SK-N-SH (cell line): ENCODE data around the gene CD300A. TPM values are rescaled to one million over a fixed set of nuclear protein-coding genes. Genes with fewer than 3 reads are reported as not detected.

ENCODE experiments used
- CTCF ChIA-PET: fragments of 300-600, 350-600 bp; formaldehyde crosslinking; extraction: SDS; loops from one replicate; lab custom pipeline; 2021; lab: Yijun Ruan, JAX
- POLR2A ChIA-PET: fragments of 350-600 bp; sonication (Branson Sonifier 250); formaldehyde crosslinking; extraction: SDS; loops from one replicate; lab custom pipeline; 2020; ENCODE audit warnings: antibody characterized with exemption, inconsistent platforms; lab: Yijun Ruan, JAX
- DNase-seq: peaks from one replicate; pipeline ENCODE4 v3.0.0; 2012
- H2AFZ ChIP-seq: fragments of 200-600 bp; sonication (generic); 2 replicates; pipeline ENCODE4 v1.8.1; 2016; ENCODE audit warnings: antibody characterized with exemption, mild to moderate bottlenecking, low read depth
- H3F3A ChIP-seq: fragments of 200-600 bp; sonication (generic); replicated peaks from 2 replicates; pipeline ENCODE3; 2016; ENCODE audit warnings: antibody characterized with exemption, mild to moderate bottlenecking; ENCODE audit not compliant: insufficient read depth
- H3K27ac ChIP-seq, 2 experiments: fragments of 200-500 bp in 1 of 2; fragments of 200-600 bp in 1 of 2; sonication (Bioruptor generic) in 1 of 2; sonication (generic), shearing (Covaris generic) in 1 of 2; 2 replicates each; pipeline versions ENCODE4 v1.5.1 to v1.6.1; 2014 to 2016; ENCODE audit warnings: low read depth in 2 of 2, inconsistent platforms in 1 of 2, low read length in 1 of 2, mild to moderate bottlenecking in 1 of 2, mixed read lengths in 1 of 2
- H3K27me3 ChIP-seq: fragments of 200-600 bp; sonication (generic), shearing (Covaris generic); 2 replicates; pipeline ENCODE4 v1.6.1; 2016; ENCODE audit warnings: mixed run types; ENCODE audit not compliant: insufficient read depth
- H3K36me3 ChIP-seq, 2 experiments: fragments of 200-500 bp in 1 of 2; fragments of 200-600 bp in 1 of 2; sonication (Bioruptor generic) in 1 of 2; sonication (generic) in 1 of 2; replicated peaks in 1 of 2; 2 replicates each; pipeline versions ENCODE3 to v1.5.1; 2014 to 2016; ENCODE audit warnings: low read length in 1 of 2, mild to moderate bottlenecking in 1 of 2; ENCODE audit not compliant: insufficient read depth in 2 of 2, control insufficient read depth in 1 of 2
- H3K4me1 ChIP-seq, 2 experiments: fragments of 200-500 bp in 1 of 2; fragments of 200-600 bp in 1 of 2; sonication (Bioruptor generic) in 1 of 2; sonication (generic), shearing (Covaris generic) in 1 of 2; 2 replicates each; pipeline versions ENCODE4 v1.5.1 to v1.6.1; 2014 to 2016; ENCODE audit warnings: low read depth in 1 of 2, low read length in 1 of 2, mixed run types in 1 of 2; ENCODE audit not compliant: insufficient read depth in 2 of 2, control insufficient read depth in 1 of 2
- H3K4me2 ChIP-seq: fragments of 200-600 bp; sonication (generic), shearing (Covaris generic); 2 replicates; pipeline ENCODE4 v1.6.1; 2017; ENCODE audit warnings: mixed run types
- H3K4me3 ChIP-seq, 2 experiments: fragments of 200-500 bp in 1 of 2; fragments of 200-600 bp in 1 of 2; sonication (Bioruptor generic) in 1 of 2; sonication (generic), shearing (Covaris generic) in 1 of 2; 2 replicates each; pipeline versions ENCODE4 v1.5.1 to v1.8.1; 2014 to 2016; ENCODE audit warnings: low read depth in 2 of 2, inconsistent platforms in 1 of 2, low read length in 1 of 2, mild to moderate bottlenecking in 1 of 2, mixed read lengths in 1 of 2, moderate library complexity in 1 of 2
- H3K79me2 ChIP-seq: fragments of 200-600 bp; sonication (generic); 2 replicates; pipeline ENCODE4 v1.8.1; 2017; ENCODE audit warnings: mild to moderate bottlenecking; ENCODE audit not compliant: insufficient read depth
- H3K9ac ChIP-seq: fragments of 200-600 bp; sonication (generic); 2 replicates; pipeline ENCODE4 v1.6.1; 2017; ENCODE audit warnings: mixed run types
- H3K9me2 ChIP-seq: fragments of 200-600 bp; sonication (generic); 2 replicates; pipeline ENCODE4 v1.6.1; 2017; ENCODE audit warnings: mixed run types
- H3K9me3 ChIP-seq: fragments of 200-600 bp; sonication (generic); 2 replicates; pipeline ENCODE4 v1.6.1; 2017; ENCODE audit warnings: mixed run types, mild to moderate bottlenecking, moderate library complexity
- H4K20me1 ChIP-seq: fragments of 200-600 bp; sonication (generic); 2 replicates; pipeline ENCODE4 v1.6.1; 2017; ENCODE audit warnings: mild to moderate bottlenecking, mixed run types; ENCODE audit not compliant: insufficient read depth
- EP300 ChIP-seq, 2 experiments: IDR thresholded peaks; 2 replicates each; pipeline versions ENCODE4 v1.4.0 to v1.6.1; 2012; ENCODE audit warnings: borderline replicate concordance in 1 of 2, low read depth in 1 of 2, low read length in 1 of 2
- EZH2phosphoT487 ChIP-seq: fragments of 200-600 bp; sonication (generic); IDR thresholded peaks from 2 replicates; pipeline ENCODE4 v1.6.1; 2017; ENCODE audit warnings: low read depth, mixed run types, mild to moderate bottlenecking, antibody characterized with exemption, moderate library complexity, borderline replicate concordance
- FOSL2 ChIP-seq: IDR thresholded peaks from 2 replicates; pipeline ENCODE4 v1.4.0; 2012; ENCODE audit warnings: low read depth, mild to moderate bottlenecking, moderate library complexity, borderline replicate concordance
- GATA2 ChIP-seq: sonication (generic); formaldehyde crosslinking; IDR thresholded peaks from 2 replicates; pipeline ENCODE4 v1.5.0; 2020; ENCODE audit warnings: mild to moderate bottlenecking, missing genetic modification reagents
- MEF2A ChIP-seq: IDR thresholded peaks from 2 replicates; pipeline ENCODE4 v1.4.0; 2012; ENCODE audit warnings: low read depth, borderline replicate concordance
- MXI1 ChIP-seq: IDR thresholded peaks from 2 replicates; pipeline ENCODE4 v1.6.1; 2012; ENCODE audit warnings: mild to moderate bottlenecking, low read depth, low read length, improper control_type of control experiment
- NFIC ChIP-seq: IDR thresholded peaks from 2 replicates; pipeline ENCODE4 v1.4.0; 2012; ENCODE audit warnings: borderline replicate concordance
- NRF1 ChIP-seq: IDR thresholded peaks from 2 replicates; pipeline ENCODE4 v1.6.1; 2012; ENCODE audit warnings: low read depth, mild to moderate bottlenecking, low read length
- POLR2AphosphoS5 ChIP-seq: IDR thresholded peaks from 2 replicates; pipeline ENCODE4 v1.6.1; 2012; ENCODE audit warnings: low read depth, low read length
- RAD21 ChIP-seq: IDR thresholded peaks from 2 replicates; pipeline ENCODE4 v1.6.1; 2012; ENCODE audit warnings: mild to moderate bottlenecking, low read length
- SMC3 ChIP-seq: IDR thresholded peaks from 2 replicates; pipeline ENCODE4 v1.6.1; 2012; ENCODE audit warnings: low read depth, low read length, improper control_type of control experiment
- TCF12 ChIP-seq: IDR thresholded peaks from 2 replicates; pipeline ENCODE4 v1.4.0; 2012
- YY1 ChIP-seq: IDR thresholded peaks from 2 replicates; pipeline ENCODE4 v1.4.0; 2012; ENCODE audit warnings: low read depth, mild to moderate bottlenecking
- WGBS: methylation state at CpG from one replicate; pipeline ENCODE4 v1.1.6; 2017; ENCODE audit warnings: low lambda C conversion rate; 5-methylcytosine and 5-hydroxymethylcytosine counted together
- polyA plus RNA-seq, 3 experiments: library from polyadenylated mRNA; depleted of rRNA; stranded (reverse); fragments of >200 nt; gene quantifications; 2 replicates each; pipeline ENCODE4 v1.2.3, GENCODE V29; 2012
- TF ChIP-seq, protein P1 (sequence below): IDR thresholded peaks from 2 replicates; pipeline ENCODE4 v1.6.1; 2012; ENCODE audit warnings: mild to moderate bottlenecking, low read depth, low read length, moderate library complexity
- TF ChIP-seq, protein P2 (sequence below): fragments of 150-350 bp; IDR thresholded peaks from 2 replicates; pipeline ENCODE4 v1.6.1; 2017; ENCODE audit warnings: antibody characterized with exemption, low read length, low read depth, borderline replicate concordance
- TF ChIP-seq, protein P3 (sequence below): fragments of 200-600 bp; sonication (generic); IDR thresholded peaks from 2 replicates; pipeline ENCODE4 v1.6.1; 2017; ENCODE audit warnings: antibody characterized with exemption, mild to moderate bottlenecking, moderate library complexity
- TF ChIP-seq, protein P4 (sequence below): IDR thresholded peaks from 2 replicates; pipeline ENCODE4 v1.4.0; 2012; ENCODE audit warnings: low read depth, borderline replicate concordance
- TF ChIP-seq, protein P5 (sequence below): IDR thresholded peaks from 2 replicates; pipeline ENCODE4 v1.4.0; 2012; ENCODE audit warnings: low read depth
- TF ChIP-seq, protein P6 (sequence below): IDR thresholded peaks from 2 replicates; pipeline ENCODE4 v1.4.0; 2012; ENCODE audit warnings: low read depth, borderline replicate concordance
- TF ChIP-seq, protein P7 (sequence below): IDR thresholded peaks from 2 replicates; pipeline ENCODE4; 2012

Gene CD300A
- polyA plus RNA-seq, 1 of the 3 experiments (the other 2 are of a cell fraction) = not detected

DNA sequence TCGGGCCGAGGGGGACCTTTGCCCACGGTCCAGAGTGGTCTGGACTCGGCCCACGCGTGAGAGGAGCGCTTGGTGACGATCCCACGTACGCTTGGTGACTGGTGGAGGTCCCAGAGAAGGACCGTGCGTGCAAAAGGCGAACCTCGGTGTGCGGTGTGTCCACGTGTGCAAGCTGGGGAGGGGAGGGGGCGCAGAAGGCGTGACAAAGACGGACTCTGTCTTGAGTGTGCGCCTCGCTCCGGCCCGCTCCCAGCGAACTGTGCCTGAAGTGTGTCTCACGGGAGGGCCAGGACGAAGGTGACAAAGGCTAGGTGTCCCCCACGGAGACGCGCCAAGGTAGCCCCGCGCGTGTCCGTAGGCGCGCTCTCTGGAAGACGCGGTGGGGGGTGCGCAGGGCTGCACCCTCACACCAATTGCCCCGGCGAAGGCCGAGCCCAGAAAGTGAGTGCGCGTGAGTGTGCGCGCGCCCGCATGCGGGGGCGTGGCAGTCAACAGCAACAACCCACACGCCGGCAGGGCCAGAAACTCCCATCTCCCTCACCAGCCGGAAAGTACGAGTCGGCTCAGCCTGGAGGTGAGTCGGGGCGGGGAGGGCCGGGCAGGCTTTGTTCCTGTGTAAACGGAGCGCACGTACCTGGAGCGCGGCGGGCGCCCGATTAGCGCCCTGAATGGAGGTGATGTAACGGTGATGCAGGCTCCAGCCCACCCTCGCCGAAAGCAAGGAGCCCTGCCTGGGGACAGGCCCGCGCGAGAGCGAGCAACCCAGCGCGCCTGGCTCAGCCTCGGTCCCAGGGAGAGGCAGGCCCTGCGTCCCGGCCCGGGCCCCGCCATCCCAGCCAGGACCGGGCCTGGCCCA is 34.6 kb upstream of the CD300A start, which contains the start of gene GPRC5C:
Gene GPRC5C, plus strand, starts transcription at position 521 of the 856 bp plus-strand sequence. CDS start 7,689 bp downstream, outside the sequence.
- WGBS = 13% methylated on average over 24 of the region's 81 CpGs
- Histone ChIP-seq H3K27ac (no peak within 1 kb of the TSS), H2AFZ (no peak within 1 kb of the TSS), H3K9me2 (no peaks in the 10 kb centered on the region), H4K20me1 (no peaks in the 10 kb centered on the region), H3K9ac (no peak within 1 kb of the TSS), H3K4me3 (peak within 1 kb of the TSS in 1 of 2 experiments; percentile 39; a peak in 1 of 4 replicates), H3K4me2 (no peak within 1 kb of the TSS), H3K27me3 (no peaks in the 10 kb centered on the region), H3K9me3 (peaks cover under 1% of the 10 kb centered on the region; the same call in 1 of the 2 replicates), H3F3A (no peaks in the 10 kb centered on the region), H3K36me3 (no peaks in the 10 kb centered on the region), H3K4me1 (peaks cover 0 to 11% of the 10 kb centered on the region in 2 experiments; a peak in 1 of 4 replicates), H3K79me2 (no peaks in the 10 kb centered on the region)
- peak; percentile 84 for DNase-seq
- no peak for TF ChIP-seq EP300 (IDR thresholded peaks at IDR 0.05; ENCODE audit: borderline replicate concordance in 1 of 2, low read depth in 1 of 2, low read length in 1 of 2)
- no peak for TF ChIP-seq EZH2phosphoT487
- no peak for TF ChIP-seq YY1
- no peak for TF ChIP-seq GATA2
- TF ChIP-seq, protein P1, sequence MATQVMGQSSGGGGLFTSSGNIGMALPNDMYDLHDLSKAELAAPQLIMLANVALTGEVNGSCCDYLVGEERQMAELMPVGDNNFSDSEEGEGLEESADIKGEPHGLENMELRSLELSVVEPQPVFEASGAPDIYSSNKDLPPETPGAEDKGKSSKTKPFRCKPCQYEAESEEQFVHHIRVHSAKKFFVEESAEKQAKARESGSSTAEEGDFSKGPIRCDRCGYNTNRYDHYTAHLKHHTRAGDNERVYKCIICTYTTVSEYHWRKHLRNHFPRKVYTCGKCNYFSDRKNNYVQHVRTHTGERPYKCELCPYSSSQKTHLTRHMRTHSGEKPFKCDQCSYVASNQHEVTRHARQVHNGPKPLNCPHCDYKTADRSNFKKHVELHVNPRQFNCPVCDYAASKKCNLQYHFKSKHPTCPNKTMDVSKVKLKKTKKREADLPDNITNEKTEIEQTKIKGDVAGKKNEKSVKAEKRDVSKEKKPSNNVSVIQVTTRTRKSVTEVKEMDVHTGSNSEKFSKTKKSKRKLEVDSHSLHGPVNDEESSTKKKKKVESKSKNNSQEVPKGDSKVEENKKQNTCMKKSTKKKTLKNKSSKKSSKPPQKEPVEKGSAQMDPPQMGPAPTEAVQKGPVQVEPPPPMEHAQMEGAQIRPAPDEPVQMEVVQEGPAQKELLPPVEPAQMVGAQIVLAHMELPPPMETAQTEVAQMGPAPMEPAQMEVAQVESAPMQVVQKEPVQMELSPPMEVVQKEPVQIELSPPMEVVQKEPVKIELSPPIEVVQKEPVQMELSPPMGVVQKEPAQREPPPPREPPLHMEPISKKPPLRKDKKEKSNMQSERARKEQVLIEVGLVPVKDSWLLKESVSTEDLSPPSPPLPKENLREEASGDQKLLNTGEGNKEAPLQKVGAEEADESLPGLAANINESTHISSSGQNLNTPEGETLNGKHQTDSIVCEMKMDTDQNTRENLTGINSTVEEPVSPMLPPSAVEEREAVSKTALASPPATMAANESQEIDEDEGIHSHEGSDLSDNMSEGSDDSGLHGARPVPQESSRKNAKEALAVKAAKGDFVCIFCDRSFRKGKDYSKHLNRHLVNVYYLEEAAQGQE = no peak
- TF ChIP-seq, protein P2, sequence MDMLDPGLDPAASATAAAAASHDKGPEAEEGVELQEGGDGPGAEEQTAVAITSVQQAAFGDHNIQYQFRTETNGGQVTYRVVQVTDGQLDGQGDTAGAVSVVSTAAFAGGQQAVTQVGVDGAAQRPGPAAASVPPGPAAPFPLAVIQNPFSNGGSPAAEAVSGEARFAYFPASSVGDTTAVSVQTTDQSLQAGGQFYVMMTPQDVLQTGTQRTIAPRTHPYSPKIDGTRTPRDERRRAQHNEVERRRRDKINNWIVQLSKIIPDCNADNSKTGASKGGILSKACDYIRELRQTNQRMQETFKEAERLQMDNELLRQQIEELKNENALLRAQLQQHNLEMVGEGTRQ = no peak
- TF ChIP-seq, protein P3, sequence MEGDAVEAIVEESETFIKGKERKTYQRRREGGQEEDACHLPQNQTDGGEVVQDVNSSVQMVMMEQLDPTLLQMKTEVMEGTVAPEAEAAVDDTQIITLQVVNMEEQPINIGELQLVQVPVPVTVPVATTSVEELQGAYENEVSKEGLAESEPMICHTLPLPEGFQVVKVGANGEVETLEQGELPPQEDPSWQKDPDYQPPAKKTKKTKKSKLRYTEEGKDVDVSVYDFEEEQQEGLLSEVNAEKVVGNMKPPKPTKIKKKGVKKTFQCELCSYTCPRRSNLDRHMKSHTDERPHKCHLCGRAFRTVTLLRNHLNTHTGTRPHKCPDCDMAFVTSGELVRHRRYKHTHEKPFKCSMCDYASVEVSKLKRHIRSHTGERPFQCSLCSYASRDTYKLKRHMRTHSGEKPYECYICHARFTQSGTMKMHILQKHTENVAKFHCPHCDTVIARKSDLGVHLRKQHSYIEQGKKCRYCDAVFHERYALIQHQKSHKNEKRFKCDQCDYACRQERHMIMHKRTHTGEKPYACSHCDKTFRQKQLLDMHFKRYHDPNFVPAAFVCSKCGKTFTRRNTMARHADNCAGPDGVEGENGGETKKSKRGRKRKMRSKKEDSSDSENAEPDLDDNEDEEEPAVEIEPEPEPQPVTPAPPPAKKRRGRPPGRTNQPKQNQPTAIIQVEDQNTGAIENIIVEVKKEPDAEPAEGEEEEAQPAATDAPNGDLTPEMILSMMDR = no peak
- no peak for TF ChIP-seq MXI1
- TF ChIP-seq NRF1 = no peak
- TF ChIP-seq SMC3 = no peak
- TF ChIP-seq MEF2A = no peak
- TF ChIP-seq TCF12 = no peak
- TF ChIP-seq, protein P4, sequence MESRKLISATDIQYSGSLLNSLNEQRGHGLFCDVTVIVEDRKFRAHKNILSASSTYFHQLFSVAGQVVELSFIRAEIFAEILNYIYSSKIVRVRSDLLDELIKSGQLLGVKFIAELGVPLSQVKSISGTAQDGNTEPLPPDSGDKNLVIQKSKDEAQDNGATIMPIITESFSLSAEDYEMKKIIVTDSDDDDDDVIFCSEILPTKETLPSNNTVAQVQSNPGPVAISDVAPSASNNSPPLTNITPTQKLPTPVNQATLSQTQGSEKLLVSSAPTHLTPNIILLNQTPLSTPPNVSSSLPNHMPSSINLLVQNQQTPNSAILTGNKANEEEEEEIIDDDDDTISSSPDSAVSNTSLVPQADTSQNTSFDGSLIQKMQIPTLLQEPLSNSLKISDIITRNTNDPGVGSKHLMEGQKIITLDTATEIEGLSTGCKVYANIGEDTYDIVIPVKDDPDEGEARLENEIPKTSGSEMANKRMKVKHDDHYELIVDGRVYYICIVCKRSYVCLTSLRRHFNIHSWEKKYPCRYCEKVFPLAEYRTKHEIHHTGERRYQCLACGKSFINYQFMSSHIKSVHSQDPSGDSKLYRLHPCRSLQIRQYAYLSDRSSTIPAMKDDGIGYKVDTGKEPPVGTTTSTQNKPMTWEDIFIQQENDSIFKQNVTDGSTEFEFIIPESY = no peak
- TF ChIP-seq, protein P5, sequence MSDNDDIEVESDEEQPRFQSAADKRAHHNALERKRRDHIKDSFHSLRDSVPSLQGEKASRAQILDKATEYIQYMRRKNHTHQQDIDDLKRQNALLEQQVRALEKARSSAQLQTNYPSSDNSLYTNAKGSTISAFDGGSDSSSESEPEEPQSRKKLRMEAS = no peak
- TF ChIP-seq, protein P6, sequence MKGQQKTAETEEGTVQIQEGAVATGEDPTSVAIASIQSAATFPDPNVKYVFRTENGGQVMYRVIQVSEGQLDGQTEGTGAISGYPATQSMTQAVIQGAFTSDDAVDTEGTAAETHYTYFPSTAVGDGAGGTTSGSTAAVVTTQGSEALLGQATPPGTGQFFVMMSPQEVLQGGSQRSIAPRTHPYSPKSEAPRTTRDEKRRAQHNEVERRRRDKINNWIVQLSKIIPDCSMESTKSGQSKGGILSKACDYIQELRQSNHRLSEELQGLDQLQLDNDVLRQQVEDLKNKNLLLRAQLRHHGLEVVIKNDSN = no peak
- TF ChIP-seq, protein P7, sequence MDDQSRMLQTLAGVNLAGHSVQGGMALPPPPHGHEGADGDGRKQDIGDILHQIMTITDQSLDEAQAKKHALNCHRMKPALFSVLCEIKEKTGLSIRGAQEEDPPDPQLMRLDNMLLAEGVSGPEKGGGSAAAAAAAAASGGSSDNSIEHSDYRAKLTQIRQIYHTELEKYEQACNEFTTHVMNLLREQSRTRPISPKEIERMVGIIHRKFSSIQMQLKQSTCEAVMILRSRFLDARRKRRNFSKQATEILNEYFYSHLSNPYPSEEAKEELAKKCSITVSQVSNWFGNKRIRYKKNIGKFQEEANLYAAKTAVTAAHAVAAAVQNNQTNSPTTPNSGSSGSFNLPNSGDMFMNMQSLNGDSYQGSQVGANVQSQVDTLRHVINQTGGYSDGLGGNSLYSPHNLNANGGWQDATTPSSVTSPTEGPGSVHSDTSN = no peak
- no peak for TF ChIP-seq RAD21
- no peak for TF ChIP-seq NFIC
- no peak for TF ChIP-seq POLR2AphosphoS5
- no peak for TF ChIP-seq FOSL2
- ChIA-PET CTCF (interaction anchor here (1.3 to 1.6 kb wide), 2 partner anchors 23 to 26 kb away, joined by 3 to 5 read pairs; no protein-coding TSS in a partner anchor), POLR2A (no interaction called here)
